ENCODE data around the gene MRRF. TPM values are rescaled to one million over a fixed set of nuclear protein-coding genes. Genes with fewer than 3 reads are reported as not detected.

MRRF gene
- total and polyA plus RNA-seq, 2 donors (not counting 3 experiments of a cell fraction or from before 2014, with no cell fraction given) = 27.2 to 36.4 TPM

GRCh38 chr9:122246666-122247065 lies 18.0 kb upstream of the MRRF start:
- H3K9me3 ChIP-seq (replicated peaks; ENCODE audit: control insufficient read depth, insufficient read depth, low read length) = no peaks in the 10 kb centered on the region
- no peak for FAIRE-seq
- H2AFZ ChIP-seq (ENCODE audit: low read depth, low read length) = no peak overlapping the region
- H3K4me3 ChIP-seq (replicated peaks in 1 of 3; ENCODE audit: insufficient read depth in 1 of 3, low read depth in 1 of 3, low read length in 3 of 3) = no peak overlapping the region
- CTCF ChIA-PET = interaction anchor here (1.0 kb wide), 2 partner anchors 33 to 59 kb away, joined by 3 read pairs; no protein-coding TSS in a partner anchor
- DNase-seq (ENCODE audit: low read depth, low spot score) = no peak
- H3K4me1 ChIP-seq (ENCODE audit: control insufficient read depth, extremely low read depth, insufficient read depth, low read length) = peaks cover 19% of the 10 kb centered on the region
- TF ChIP-seq POLR2A (IDR thresholded peaks at IDR 0.05; ENCODE audit: low read depth, low read length) (no peak), EZH2 (IDR thresholded peaks at IDR 0.05; ENCODE audit: borderline replicate concordance, low read depth, low read length, severe bottlenecking) (no peak), FOS (IDR thresholded peaks at IDR 0.05; ENCODE audit: borderline replicate concordance, insufficient read depth, low read length) (no peak), MYC (IDR thresholded peaks at IDR 0.05; ENCODE audit: low read depth, low read length) (no peak), POLR2AphosphoS5 (IDR thresholded peaks at IDR 0.05; ENCODE audit: insufficient read depth, low read depth, low read length) (no peak), JUN (IDR thresholded peaks at IDR 0.05; ENCODE audit: borderline replicate concordance, insufficient read depth, insufficient read length, low read depth) (no peak), GATA2 (IDR thresholded peaks at IDR 0.05; ENCODE audit: insufficient read depth, insufficient read length, low read depth, low read length) (no peak)
- TF ChIP-seq, protein P1, sequence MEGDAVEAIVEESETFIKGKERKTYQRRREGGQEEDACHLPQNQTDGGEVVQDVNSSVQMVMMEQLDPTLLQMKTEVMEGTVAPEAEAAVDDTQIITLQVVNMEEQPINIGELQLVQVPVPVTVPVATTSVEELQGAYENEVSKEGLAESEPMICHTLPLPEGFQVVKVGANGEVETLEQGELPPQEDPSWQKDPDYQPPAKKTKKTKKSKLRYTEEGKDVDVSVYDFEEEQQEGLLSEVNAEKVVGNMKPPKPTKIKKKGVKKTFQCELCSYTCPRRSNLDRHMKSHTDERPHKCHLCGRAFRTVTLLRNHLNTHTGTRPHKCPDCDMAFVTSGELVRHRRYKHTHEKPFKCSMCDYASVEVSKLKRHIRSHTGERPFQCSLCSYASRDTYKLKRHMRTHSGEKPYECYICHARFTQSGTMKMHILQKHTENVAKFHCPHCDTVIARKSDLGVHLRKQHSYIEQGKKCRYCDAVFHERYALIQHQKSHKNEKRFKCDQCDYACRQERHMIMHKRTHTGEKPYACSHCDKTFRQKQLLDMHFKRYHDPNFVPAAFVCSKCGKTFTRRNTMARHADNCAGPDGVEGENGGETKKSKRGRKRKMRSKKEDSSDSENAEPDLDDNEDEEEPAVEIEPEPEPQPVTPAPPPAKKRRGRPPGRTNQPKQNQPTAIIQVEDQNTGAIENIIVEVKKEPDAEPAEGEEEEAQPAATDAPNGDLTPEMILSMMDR (IDR thresholded peaks at IDR 0.05; ENCODE audit: extremely low read depth in 1 of 2, insufficient read depth in 1 of 2, low read depth in 1 of 2, low read length in 2 of 2) = no peak
- TF ChIP-seq, protein P2, sequence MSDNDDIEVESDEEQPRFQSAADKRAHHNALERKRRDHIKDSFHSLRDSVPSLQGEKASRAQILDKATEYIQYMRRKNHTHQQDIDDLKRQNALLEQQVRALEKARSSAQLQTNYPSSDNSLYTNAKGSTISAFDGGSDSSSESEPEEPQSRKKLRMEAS (IDR thresholded peaks at IDR 0.05; ENCODE audit: insufficient read depth, insufficient read length) = no peak
- no peak overlapping the region for H3K9ac ChIP-seq (replicated peaks; ENCODE audit: extremely low read depth, insufficient read depth, low read length)
- dilution Hi-C loops (cut with MboI; ENCODE audit: extremely low pct_ligation_motif_present, low sequenced_read_pairs) = no loop called here
- H3K27ac ChIP-seq (ENCODE audit: insufficient read depth, low read depth, low read length) = no peak overlapping the region
- intact Hi-C loops (cut with micrococcal nuclease) = no loop called here
- no TSS peak for BruUV-seq (replicated peaks)
- no peaks in the 10 kb centered on the region for H4K20me1 ChIP-seq (replicated peaks; ENCODE audit: control insufficient read depth, extremely low read depth, insufficient read depth, low read length)
- POLR2A ChIA-PET = no interaction called here
- no peaks in the 10 kb centered on the region for H3K27me3 ChIP-seq (ENCODE audit: control insufficient read depth in 2 of 2, insufficient read depth in 2 of 2, low read length in 2 of 2)
- peaks cover 22 to 23% of the 10 kb centered on the region in 2 experiments for H3K36me3 ChIP-seq (ENCODE audit: control insufficient read depth in 2 of 2, extremely low read depth in 1 of 2, insufficient read depth in 2 of 2, low read length in 2 of 2)
- H3K9me1 ChIP-seq (replicated peaks; ENCODE audit: control insufficient read depth, extremely low read depth, insufficient read depth, low read length) = no peaks in the 10 kb centered on the region
- no peak overlapping the region for H3K4me2 ChIP-seq (ENCODE audit: insufficient read depth, low read length)
- H3K79me2 ChIP-seq (ENCODE audit: control insufficient read depth, insufficient read depth, low read length) = no peaks in the 10 kb centered on the region

Measured in endothelial cell of umbilical vein (primary cell).